ENCODE measurements around the gene UQCRQ.

- TF ChIP-seq POLR2A (IDR thresholded peaks at IDR 0.05) (no peak), CTCF (IDR thresholded peaks at IDR 0.05) (no peak)
Observed at GRCh38 chr5:132854301-132854700, 12.1 kb upstream of the UQCRQ start.

Measured in heart left ventricle (tissue), 13 donors.